Right hindlimb (tissue), 1 donor: ENCODE results near the gene ADGRB3.
"Not testable (repeated sequence)": the region's sequence is repeated elsewhere in the genome, so short reads cannot be mapped to it uniquely, and the experiment has no call there.

Source experiments
- DNase-seq: peaks from one replicate; pipeline ENCODE4 v3.0.0-alpha.2; 2018

Gene ADGRB3

GRCh38 chr6:68650142-68650541 is 15.1 kb downstream of the ADGRB3 start:
- DNase-seq: no peak

GRCh38 chr6:68651011-68651985 is 16.2 kb downstream of the ADGRB3 start:
- DNase-seq: no peak

- no peak for DNase-seq
Measured at GRCh38 chr6:68652117-68652536, 17.0 kb downstream of the ADGRB3 start.

- DNase-seq: no peak
Measured at GRCh38 chr6:68653074-68653705, 18.1 kb downstream of the ADGRB3 start.

- no peak for DNase-seq
Measured at GRCh38 chr6:68653706-68654089, 18.6 kb downstream of the ADGRB3 start.

GRCh38 chr6:68654134-68654533 is 19.1 kb downstream of the ADGRB3 start:
- no peak for DNase-seq

GRCh38 chr6:68655028-68655427 is 19.9 kb downstream of the ADGRB3 start:
- no peak for DNase-seq

GRCh38 chr6:68657374-68658139 is 22.5 kb downstream of the ADGRB3 start:
- no peak for DNase-seq

GRCh38 chr6:68658338-68658737 is 23.3 kb downstream of the ADGRB3 start:
- no peak for DNase-seq

- no peak for DNase-seq
Measured at GRCh38 chr6:68673255-68673654, 38.2 kb downstream of the ADGRB3 start.

- DNase-seq: no peak
Measured at GRCh38 chr6:68675548-68675947, 40.5 kb downstream of the ADGRB3 start.

- not testable (repeated sequence) for DNase-seq
Measured at GRCh38 chr6:68676094-68676493, 41.0 kb downstream of the ADGRB3 start.

- DNase-seq: no peak
Measured at GRCh38 chr6:68677058-68677457, 42.0 kb downstream of the ADGRB3 start.

- no peak for DNase-seq
Measured at GRCh38 chr6:68679399-68679798, 44.3 kb downstream of the ADGRB3 start.

- no peak for DNase-seq
Measured at GRCh38 chr6:68680264-68680663, 45.2 kb downstream of the ADGRB3 start.

GRCh38 chr6:68689910-68690309 is 54.8 kb downstream of the ADGRB3 start:
- DNase-seq: no peak

GRCh38 chr6:68691120-68691519 is 56.0 kb downstream of the ADGRB3 start:
- no peak for DNase-seq

GRCh38 chr6:68693271-68693670 is 58.2 kb downstream of the ADGRB3 start:
- no peak for DNase-seq

- DNase-seq: no peak
Measured at GRCh38 chr6:68695403-68695802, 60.3 kb downstream of the ADGRB3 start.

GRCh38 chr6:68695838-68696237 is 60.8 kb downstream of the ADGRB3 start:
- DNase-seq: no peak

GRCh38 chr6:68697394-68697793 is 62.3 kb downstream of the ADGRB3 start:
- no peak for DNase-seq

GRCh38 chr6:68701159-68701558 is 66.1 kb downstream of the ADGRB3 start:
- DNase-seq: no peak

- no peak for DNase-seq
Measured at GRCh38 chr6:68704485-68704884, 69.4 kb downstream of the ADGRB3 start.
